ENCODE results near the gene KRTAP5-3.

DNA sequence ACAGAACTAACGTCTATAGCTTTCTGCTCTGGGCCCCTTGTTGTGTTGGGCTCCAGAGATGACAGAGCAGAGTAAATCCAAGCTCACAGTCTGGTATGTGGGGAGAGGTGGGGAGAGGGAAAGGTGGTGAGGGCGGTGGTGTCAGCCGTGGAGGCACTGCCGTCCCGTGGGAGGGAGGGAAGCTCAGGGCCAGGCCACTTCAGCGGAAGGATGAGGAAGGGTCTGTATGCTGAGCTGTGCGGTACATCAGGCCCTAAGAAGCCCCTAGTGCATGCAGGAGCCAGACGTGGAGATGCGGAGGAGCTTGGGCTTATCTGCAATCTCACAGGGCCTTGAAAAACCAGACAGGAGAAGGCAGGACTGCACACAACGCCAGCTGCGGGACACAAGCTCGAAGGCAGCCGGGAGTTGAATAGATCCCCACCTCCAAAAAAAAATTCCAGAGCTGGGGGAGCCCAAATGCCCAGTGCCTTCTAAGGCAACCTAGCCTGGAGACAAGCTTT lies 22.9 kb upstream of the KRTAP5-3 start:
- no peak for TF ChIP-seq POLR2A (IDR thresholded peaks at IDR 0.05)
- TF ChIP-seq, protein P1, sequence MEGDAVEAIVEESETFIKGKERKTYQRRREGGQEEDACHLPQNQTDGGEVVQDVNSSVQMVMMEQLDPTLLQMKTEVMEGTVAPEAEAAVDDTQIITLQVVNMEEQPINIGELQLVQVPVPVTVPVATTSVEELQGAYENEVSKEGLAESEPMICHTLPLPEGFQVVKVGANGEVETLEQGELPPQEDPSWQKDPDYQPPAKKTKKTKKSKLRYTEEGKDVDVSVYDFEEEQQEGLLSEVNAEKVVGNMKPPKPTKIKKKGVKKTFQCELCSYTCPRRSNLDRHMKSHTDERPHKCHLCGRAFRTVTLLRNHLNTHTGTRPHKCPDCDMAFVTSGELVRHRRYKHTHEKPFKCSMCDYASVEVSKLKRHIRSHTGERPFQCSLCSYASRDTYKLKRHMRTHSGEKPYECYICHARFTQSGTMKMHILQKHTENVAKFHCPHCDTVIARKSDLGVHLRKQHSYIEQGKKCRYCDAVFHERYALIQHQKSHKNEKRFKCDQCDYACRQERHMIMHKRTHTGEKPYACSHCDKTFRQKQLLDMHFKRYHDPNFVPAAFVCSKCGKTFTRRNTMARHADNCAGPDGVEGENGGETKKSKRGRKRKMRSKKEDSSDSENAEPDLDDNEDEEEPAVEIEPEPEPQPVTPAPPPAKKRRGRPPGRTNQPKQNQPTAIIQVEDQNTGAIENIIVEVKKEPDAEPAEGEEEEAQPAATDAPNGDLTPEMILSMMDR (IDR thresholded peaks at IDR 0.05), result no peak
